G401 (cell line): ENCODE data around the gene RDX. TPM values are rescaled to one million over a fixed set of nuclear protein-coding genes. Genes with fewer than 3 reads are reported as not detected.
"Not testable (repeated sequence)": the region's sequence is repeated elsewhere in the genome, so short reads cannot be mapped to it uniquely, and the experiment has no call there.

ENCODE experiments used
- DNase-seq: peaks from one replicate; pipeline ENCODE4 v3.0.0-alpha.2; 2015; ENCODE audit warnings: low spot score
- in situ Hi-C: cut with HindIII; loops from 2 replicates; pipeline ENCODE4 v1.10.0; 2016; ENCODE audit warnings: low sequenced_read_pairs, mixed read lengths
- total RNA-seq: library from RNA; depleted of rRNA; stranded (reverse); fragments of >200 nt; shearing (Covaris generic); gene quantifications from 2 replicates; pipeline ENCODE4 v1.2.3, GENCODE V29; 2014

The RDX gene
- total RNA-seq, 1 experiment from 2014 or later = 112 TPM

DNA sequence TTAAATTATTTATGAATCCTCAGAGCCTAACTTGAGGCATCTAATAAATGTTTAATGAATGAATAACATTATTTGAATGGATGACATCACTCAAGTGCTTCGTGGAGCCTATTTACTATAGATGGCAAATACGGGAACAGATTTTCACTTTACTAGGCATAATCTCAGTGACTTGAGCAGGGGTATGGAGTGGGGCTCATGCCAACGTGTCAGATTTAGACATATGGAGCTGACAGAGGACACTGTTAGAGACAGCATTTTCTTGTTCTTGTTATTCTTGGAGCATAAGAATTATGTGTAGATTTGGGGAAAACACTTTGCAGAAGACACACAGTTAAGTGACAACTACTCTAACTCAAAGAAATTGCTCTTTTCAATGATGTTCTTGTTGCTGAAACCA is 78.5 kb downstream of the RDX start:
- in situ Hi-C loops = no loop called here
- DNase-seq = no peak

DNA sequence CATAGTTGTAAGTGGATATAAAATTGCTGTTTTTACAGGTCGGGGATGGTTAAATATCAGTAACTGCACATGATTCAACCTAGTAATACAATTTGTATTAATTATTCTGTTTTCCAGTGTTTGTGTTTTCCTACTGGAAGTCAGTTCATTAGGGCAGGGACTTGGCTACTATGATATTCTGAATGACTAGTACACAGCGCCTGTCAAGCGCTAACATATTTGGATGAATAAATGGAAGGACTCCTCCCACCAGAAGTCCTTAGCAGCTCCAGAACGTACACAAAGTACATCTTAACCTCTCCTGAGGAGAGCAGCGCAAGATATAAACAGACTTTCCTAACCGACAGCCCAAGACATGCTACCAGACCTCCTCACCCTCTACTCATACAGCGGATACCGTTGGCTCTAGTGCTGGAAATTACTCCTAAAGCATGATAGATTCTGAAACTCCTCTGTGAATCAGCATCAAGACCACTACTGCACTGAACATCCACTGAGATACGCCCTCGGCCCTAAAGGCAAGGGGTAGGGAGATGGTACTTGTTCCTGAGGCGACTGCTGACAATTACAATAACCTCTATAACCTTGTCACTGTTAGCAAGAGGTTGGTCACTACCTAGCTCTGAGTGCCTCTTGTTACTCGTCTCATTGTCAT is 79.1 kb downstream of the RDX start:
- in situ Hi-C loops = no loop called here
- no peak for DNase-seq

DNA sequence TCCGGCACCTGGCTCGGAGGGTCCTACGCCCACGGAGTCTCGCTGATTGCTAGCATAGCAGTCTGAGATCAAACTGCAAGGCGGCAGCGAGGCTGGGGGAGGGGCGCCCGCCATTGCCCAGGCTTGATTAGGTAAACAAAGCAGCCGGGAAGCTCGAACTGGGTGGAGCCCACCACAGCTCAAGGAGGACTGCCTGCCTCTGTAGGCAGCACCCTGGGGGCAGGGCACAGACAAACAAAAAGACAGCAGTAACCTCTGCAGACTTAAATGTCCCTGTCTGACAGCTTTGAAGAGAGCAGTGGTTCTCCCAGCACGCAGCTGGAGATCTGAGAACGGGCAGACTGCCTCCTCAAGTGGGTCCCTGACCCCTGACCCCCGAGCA is 87.1 kb downstream of the RDX start:
- in situ Hi-C loops, DNase-seq: not testable (repeated sequence)

DNA sequence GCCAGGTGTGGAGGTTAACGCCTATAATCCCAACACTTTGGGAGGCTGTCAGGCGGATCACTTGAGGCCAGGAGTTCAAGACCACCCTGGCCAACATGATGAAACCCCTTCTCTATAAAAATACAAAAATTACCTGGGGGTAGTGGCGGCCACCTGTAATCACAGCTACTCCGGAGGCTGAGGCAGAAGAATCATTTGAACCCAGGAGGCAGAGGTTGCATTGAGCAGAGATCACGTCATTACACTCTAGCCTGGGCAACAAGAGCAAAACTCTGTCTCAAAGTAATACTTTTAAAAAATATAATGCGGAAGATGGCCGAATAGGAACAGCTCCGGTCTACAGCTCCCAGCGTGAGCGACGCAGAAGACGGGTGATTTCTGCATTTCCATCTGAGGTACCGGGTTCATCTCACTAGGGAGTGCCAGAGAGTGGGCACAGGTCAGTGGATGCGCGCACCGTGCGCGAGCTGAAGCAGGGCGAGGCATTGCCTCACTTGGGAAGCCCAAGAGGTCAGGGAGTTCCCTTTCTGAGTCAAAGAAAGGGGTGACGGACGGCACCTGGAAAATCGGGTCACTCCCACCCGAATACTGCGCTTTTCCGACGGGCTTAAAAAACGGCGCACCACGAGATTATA is 87.6 kb downstream of the RDX start:
- DNase-seq, in situ Hi-C loops: not testable (repeated sequence)

DNA sequence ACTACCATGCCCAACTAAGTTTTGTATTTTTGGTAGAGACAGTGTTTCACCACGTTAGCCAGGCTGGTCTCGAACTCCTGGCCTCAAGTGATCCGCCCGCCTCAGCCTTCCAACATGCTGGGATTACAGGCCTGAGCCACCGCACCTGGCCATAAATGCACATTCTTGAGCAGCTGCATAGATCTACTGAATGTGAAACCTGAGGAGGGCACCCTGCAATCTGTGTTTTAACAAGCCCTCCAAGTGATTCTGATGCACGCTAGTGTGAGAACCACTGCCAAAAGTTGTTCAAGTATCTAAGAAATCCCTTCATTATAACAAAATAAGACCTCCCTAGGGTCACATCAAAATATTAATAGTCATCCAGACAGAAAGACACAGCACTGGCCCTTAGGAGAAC is 89.3 kb downstream of the RDX start:
- in situ Hi-C loops = no loop called here
- no peak for DNase-seq

DNA sequence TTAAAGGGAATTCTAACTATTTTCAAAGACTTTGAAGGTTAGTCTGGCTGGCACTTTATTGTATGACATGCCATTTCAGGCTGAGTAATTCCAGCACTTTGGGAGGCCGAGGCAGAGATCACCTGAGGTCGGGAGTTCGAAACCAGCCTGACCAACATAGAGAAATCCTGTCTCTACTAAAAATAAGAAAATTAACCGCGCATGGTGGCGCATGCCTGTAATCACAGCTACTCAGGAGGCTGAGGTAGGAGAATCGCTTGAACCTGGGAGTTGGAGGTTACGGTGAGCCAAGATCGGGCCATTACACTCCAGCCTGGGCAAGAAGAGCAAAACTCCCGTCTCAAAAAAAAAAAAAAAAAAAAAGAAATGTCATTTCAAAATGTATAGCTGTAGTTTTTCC is 95.6 kb downstream of the RDX start:
- no peak for DNase-seq

DNA sequence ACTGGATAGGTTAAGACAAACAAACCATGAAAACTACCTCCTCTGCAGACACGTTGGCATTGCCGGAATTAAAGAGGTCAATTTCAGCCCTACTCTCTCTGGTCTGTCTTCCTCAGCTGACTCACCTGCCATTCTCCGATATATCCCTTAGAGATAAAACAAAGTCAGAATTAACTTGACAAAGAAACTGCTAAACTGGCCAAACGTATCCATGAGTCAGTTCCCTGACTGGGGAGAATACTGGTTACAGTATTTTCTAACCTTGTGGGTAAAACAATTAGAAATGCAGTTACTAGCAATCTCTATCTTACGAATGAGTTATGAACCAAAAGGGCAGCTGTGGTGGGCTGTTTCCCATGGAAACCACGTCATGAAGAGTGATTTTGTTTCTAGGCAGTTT is 96.2 kb downstream of the RDX start:
- in situ Hi-C loops = no loop called here

More for the DNA sequence above, 95.6 kb downstream of the RDX start:
- in situ Hi-C loops = no loop called here

DNA sequence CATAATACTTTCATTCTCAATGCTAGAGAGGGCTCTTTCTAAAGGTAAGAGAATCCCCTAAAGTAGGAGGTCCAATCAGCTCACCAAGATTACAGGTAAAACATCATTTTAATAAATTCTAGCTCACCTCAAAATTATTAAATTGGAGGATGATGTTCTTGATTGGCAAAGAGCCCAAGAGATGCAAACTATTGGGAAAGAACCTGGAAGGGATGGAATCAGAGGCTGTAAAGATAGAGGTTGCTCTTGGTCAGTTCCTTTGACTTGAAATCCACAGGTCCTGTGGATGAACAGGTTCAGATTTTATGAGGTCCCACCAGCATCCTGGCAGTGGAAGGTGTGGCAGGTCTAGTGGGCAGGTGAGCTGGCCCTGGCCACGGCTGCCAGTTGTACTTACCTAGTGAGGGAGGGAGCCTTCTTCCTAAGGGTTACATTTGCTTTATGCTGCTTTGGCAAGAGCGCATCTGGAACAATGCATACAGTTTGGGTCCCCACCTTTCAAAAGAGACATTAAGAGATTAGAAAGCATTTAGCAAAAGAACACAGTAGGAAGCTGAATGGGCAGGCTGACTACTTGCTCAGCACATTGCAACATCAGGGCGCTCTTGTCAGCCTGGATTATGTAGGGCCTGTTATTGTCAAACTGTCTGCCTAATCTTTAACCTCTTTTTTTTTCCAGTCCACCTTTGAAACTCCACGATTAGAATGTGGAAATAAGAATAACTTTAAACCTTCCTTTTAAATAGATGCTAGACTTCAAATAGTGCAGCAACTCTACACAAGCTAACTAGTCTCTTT is 97.0 kb downstream of the RDX start:
- in situ Hi-C loops = no loop called here

More for the DNA sequence above, 96.2 kb downstream of the RDX start:
- DNase-seq = no peak

DNA sequence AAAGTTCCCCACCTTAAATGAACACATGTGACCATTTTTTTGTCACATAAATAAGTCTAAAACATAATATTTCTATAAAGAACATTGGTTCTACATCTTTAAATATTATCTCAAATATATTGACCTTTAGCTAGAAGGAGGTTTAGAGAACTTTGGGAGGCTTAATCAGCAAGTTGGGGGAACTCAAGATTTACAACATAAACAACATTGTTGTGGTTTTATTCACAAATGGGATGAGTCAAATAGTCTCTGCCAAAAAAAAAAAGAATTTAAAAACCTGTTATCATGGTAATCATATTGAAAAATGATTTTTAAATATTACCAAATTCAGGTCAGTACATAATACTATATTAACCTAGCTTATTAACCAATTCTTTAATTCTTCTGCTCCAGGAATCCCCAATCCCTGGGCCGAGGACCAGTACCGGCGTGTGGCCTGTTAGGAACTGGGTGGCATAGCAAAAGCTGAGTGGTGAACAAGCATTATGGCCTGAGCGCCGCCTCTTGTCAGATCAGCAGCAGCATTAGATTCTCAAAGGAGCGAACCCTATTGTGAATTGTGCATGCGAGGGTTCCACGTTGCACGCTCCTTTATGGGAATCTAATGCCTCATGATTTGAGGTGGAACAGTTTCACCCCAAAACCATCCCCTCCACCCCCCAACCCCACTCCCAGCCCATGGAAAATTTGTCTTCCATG is 98.2 kb downstream of the RDX start:
- in situ Hi-C loops = no loop called here
- DNase-seq = no peak

More for the DNA sequence above, 97.0 kb downstream of the RDX start:
- no peak for DNase-seq

DNA sequence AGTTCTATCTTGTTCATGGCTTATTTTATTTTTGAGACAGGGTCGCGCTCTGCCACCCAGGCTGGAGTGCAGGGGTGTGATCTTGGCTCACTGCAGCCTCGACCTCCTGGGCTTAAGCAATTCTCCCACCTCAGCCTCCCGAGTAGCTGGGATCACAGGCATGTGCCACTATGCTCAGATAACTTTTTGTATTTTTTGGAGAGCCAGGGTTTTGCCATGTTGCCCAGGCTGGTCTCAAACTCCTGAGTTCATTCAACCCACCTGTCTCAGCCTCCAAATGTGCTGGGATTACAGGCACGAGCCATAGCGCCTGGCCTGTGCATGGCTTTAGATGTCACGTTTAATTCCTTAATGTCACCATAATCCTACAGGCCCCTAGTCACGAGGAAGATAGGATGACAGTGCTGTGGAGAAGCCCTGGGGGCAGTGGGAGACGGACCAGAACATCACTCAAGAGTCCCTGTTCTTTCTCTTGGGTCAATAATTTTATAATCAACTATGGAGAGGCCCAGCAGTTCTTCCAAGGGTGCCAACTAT is 99.5 kb downstream of the RDX start:
- in situ Hi-C loops = no loop called here
- no peak for DNase-seq

DNA sequence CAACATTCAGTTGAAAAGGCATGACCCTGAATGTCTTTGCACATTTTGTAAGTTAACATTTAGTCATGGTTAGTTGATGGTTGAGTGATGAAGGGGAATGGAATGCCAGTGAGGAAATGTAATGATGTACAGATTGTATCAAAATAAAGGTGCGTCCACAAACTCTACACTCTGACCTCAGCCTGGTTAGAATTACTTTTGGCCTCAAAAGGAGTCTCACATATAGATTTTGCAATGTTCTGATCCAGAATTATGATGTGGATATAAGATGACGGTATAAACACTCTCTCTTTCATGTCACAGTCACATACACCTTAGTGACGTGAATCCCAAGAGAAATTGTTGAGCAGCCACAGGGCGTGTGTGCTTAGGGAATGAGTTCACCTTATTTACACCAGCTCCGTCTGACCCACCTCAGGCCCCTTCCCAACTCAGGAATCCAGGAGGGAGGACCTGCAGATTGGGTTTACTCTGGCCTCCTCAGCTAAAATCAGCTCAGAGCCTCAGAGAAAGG is 100.1 kb downstream of the RDX start:
- in situ Hi-C loops = no loop called here
- no peak for DNase-seq

DNA sequence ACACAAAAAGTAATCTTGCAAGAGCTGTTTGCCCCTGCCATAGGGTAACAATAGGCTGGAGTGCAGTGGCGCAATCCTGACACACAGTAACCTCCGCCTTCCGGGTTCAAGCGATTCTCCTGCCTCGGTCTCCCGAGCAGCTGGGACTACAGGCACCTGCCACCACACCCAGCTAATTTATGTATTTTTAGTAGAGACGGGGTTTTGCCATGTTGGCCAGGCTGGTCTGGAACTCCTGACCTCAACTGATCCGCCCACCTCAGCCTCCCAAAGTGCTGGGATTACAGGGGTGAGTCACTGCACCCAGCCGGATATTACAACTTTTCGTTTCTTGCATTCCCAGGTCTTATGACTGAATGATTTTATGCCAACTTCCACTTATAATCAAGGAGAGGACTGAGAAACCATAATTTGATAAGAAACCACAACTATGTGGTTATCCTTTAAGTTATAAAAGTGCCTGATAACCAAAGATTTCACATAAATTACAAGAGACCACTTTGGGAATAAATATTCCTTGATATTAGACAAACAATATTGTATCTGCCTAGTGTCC is 102.1 kb downstream of the RDX start:
- in situ Hi-C loops, DNase-seq: not testable (repeated sequence)

DNA sequence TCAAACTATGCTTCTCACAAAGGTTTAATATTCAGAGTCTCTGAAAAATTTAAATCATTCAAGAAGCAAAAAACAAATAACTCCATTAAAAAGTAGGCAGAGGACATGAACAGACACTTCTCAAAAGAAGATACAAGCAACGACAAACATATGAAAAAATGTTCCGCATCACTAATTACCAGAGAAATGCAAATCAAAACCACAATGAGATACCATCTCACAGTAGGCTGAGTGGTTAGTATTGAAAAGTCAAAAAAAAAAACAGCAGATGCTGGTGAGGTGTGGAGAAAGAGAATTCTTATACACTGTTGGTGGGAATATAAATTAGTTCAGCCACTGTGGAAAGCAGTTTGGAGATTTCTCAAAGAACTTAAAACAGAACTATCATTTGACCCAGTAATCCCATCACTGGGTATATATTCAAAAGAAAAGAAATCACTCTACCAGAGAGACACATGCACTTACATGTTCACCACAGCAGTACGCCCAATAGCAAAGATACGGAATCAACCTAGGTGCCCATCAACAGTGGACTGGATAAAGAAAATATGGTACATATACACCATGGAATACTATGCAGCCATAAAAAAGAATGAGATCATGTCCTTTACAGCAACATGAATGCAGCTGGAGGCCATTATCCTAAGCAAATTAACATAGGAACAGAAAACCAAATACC is 103.7 kb downstream of the RDX start:
- DNase-seq, in situ Hi-C loops: not testable (repeated sequence)

DNA sequence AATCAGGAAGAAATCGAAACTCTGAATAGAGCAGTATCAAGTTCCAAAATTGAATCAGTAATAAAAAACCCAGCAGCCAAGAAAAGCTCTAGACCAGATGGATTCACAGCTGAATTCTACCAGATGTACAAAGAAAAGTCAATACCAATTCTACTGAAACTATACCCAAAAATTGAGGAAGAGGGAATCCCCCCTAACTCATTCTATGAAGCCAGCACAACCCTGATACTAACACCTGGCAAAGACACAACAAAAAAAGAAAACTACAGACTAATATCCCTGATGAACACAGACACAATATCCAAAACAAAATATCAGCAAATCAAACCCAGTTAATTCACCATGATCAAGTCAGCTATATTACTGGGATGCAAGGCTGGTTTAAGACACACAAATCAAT is 105.5 kb downstream of the RDX start:
- DNase-seq = no peak
- in situ Hi-C loops = no loop called here

DNA sequence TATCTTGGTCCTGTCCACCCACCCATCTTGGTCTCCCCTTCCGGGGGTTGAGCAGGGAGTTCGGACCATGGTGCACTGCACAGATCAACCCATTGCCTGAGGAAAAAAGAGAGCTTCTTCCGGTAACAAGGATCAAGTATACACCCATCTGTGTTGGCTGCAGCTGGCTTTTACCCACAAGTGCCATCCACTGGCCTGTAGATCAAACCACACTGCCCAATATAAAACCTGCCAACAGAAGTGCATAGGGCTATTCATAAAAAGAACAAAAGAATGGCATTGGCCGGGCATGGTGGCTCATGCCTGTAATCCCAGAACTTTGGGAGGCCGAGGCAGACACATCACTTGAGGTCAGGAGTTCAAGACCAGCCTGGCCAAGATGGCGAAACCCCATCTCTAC is 108.7 kb downstream of the RDX start:
- no peak for DNase-seq
- in situ Hi-C loops = no loop called here

DNA sequence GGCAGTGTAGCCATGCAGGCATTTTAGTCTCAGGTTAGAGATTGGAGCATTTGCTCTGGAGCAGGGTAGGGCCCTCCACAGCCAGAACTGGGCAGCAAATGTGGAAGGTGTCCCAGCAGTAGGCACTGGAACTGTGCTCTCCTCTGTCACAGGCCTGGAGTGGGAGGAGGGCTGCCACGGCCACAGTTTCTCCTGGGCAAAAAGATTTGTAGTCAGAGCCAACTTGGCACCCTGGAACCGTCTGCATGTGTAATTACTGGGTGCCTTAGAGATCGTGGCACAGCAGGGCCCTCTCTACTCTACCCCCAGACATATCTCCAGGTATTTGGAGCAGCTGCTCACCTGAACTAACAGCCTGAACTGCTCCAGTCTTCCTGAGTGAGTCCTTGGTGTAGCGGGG is 109.5 kb downstream of the RDX start:
- in situ Hi-C loops = no loop called here
- DNase-seq = no peak

DNA sequence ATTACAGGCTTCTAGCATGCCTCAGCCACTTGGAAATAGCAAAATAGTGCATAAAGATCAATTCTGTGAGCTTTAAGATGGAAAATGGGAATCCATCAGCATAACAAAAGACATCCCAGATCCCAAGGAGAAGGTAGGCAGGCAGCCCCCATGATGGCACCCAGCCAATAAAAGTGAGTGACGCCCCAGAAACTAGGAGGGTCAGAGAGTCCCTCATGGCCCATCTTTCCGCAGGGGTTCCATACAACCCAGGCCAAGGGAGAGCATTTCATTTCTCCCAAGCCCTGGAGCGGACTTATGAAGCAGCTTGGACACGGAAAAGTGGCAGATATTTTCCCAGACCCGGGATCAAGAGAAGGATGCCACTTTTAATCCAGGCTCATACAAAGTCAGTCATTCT is 110.0 kb downstream of the RDX start:
- DNase-seq = no peak
- in situ Hi-C loops = no loop called here

DNA sequence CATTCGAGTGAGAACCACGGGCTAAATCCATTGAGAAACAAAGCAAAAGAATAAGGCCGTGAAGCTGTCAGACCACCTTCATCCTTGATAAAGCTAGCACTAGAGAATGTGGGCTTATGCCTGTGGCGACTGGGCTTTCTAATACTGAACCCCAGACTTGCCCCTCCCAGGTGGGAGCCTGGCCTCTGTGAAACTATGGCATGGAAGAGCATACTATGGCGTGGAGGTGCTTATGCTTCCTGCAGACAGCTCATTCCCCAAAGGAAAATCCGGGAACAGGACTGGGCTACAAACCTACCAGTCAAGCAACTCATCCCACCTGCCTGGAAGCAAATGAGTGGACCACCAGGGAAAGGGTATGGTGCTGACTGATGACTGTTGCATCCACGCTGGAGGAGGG is 110.8 kb downstream of the RDX start:
- no peak for DNase-seq
- in situ Hi-C loops = no loop called here
